22Rv1 (cell line): ENCODE results near the gene ANGEL1.

ENCODE experiments used
- H3K27ac ChIP-seq: fragments of 450-650 bp; 2 replicates; pipeline ENCODE4 v1.5.1; 2017
- CTCF ChIP-seq: fragments of 450-650 bp; IDR thresholded peaks from 2 replicates; pipeline ENCODE4 v1.5.1; 2017; ENCODE audit warnings: mild to moderate bottlenecking
- ZFX ChIP-seq: fragments of 450-650 bp; IDR thresholded peaks from 2 replicates; pipeline ENCODE4 v1.6.1; 2017; ENCODE audit warnings: antibody characterized with exemption, borderline replicate concordance

The ANGEL1 gene

GRCh38 chr14:76806446-76806845 is 6.2 kb downstream of the ANGEL1 start:
- no peak overlapping the region for H3K27ac ChIP-seq
- TF ChIP-seq CTCF (no peak), ZFX (no peak)

DNA sequence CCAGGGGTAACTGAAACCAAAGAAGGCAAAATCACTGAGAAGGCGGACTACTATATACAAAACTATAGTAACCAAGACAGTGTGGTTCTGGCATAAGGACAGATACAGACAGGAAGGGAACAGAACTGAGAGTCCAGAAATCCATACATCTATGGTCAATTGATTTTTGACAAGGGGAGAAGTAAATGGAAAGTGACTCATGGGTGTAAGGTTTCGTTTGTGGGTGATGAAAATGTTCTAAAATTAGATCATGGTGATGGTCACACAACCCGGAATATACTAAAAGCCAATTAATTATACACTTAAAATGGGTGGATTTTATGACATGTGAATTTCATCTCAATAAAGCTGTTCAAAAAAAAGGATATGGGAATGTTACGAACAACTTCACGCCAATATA is 18.7 kb downstream of the ANGEL1 start:
- no peak overlapping the region for H3K27ac ChIP-seq
- TF ChIP-seq ZFX (no peak), CTCF (no peak)

DNA sequence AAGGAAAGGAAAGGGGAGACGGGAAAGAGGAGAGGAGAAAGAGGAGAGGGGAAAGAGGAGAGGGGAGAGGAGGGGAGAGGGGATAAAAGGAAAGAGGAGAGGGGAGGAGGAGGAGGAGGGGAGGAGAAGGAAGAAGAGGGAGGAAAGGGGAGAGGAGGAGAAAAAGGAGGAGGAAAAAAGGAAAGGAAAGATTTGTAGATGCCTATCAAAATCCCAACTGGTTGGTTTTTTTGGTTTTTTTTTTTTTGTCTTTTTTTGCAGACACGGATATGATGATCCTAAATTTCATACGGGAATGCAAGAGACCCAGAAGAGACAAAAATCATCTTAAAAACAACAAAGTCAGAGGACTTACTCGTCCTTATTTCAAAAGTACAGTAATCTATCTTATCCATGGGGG is 19.4 kb downstream of the ANGEL1 start:
- no peak overlapping the region for H3K27ac ChIP-seq
- no peak for TF ChIP-seq ZFX

GRCh38 chr14:76792422-76792821 is 20.3 kb downstream of the ANGEL1 start:
- H3K27ac ChIP-seq, result no peak overlapping the region
- TF ChIP-seq CTCF (no peak), ZFX (no peak)

DNA sequence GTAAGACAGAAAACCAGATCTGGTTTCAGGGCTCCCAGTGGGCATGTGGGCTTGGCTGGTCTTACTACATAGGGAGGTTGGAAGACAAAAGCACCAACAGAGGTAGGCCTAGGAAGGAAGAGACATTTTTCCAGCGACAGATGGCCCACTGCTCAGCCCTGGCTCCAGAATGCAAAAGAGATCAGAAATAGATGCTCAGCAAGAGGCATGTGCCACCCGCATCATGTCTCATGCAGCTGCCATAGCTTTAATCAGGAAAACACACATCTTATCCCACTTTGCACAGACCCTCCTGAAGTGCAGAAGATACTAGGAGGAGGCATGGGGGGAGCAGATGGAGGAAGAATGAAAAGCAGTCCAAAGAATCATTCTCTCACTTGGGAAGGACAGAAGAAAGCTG is 26.1 kb downstream of the ANGEL1 start:
- no peak overlapping the region for H3K27ac ChIP-seq
- no peak for TF ChIP-seq ZFX

DNA sequence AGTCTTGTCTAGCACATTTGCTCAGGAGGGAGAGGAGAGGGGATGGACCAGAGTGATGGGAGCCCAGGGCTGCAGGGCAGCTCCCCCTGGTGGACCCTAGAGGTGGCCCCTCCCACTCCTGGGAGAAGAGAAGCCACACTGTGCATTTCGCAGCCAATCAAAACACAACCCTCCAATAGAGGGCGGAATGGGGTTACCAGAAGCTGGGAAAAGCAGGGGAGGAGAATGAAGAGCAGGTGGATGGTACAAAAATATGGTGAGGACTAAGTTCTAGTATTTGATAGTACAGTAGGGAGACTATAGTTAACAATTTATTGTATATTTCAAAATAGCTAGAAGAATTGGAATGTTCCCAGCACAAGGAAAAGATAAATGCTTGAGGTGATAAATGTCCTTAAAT is 27.8 kb downstream of the ANGEL1 start:
- no peak overlapping the region for H3K27ac ChIP-seq
- TF ChIP-seq CTCF, result peak; percentile 95
- TF ChIP-seq ZFX, result no peak

GRCh38 chr14:76784266-76784874 is 28.3 kb downstream of the ANGEL1 start:
- H3K27ac ChIP-seq, result no peak overlapping the region
- TF ChIP-seq CTCF (no peak), ZFX (no peak)

GRCh38 chr14:76782885-76783566 is 29.7 kb downstream of the ANGEL1 start:
- no peak overlapping the region for H3K27ac ChIP-seq
- TF ChIP-seq CTCF (no peak), ZFX (no peak)
